Ishikawa (cell line): Measurements from ENCODE around the gene NT5DC1.

Experiments
- CEBPB ChIP-seq: IDR thresholded peaks from 2 replicates; pipeline ENCODE4 v1.6.1; 2012
- CREB1 ChIP-seq: IDR thresholded peaks from 2 replicates; pipeline ENCODE4 v1.6.1; 2012; ENCODE audit warnings: low read depth
- EGR1 ChIP-seq: IDR thresholded peaks from 2 replicates; pipeline ENCODE4 v1.6.1; 2012
- EP300 ChIP-seq: IDR thresholded peaks from 2 replicates; pipeline ENCODE4 v1.6.1; 2012; ENCODE audit warnings: borderline replicate concordance
- FOXM1 ChIP-seq: IDR thresholded peaks from 2 replicates; pipeline ENCODE4 v1.6.1; 2012; ENCODE audit warnings: low read depth, borderline replicate concordance
- MAX ChIP-seq: IDR thresholded peaks from 2 replicates; pipeline ENCODE4 v1.6.1; 2012
- NFIC ChIP-seq: IDR thresholded peaks from 2 replicates; pipeline ENCODE4 v1.6.1; 2012
- RAD21 ChIP-seq: IDR thresholded peaks from 2 replicates; pipeline ENCODE4 v1.6.1; 2012; ENCODE audit warnings: low read depth
- REST ChIP-seq: IDR thresholded peaks from 2 replicates; pipeline ENCODE4 v1.6.1; 2012; ENCODE audit warnings: low read depth, mild to moderate bottlenecking
- TAF1 ChIP-seq: IDR thresholded peaks from 2 replicates; pipeline ENCODE4 v1.6.1; 2012; ENCODE audit warnings: low read depth, mild to moderate bottlenecking
- TCF12 ChIP-seq: IDR thresholded peaks from 2 replicates; pipeline ENCODE4 v1.6.1; 2012; ENCODE audit warnings: low read depth
- TEAD4 ChIP-seq: IDR thresholded peaks from 2 replicates; pipeline ENCODE4 v1.6.1; 2012
- USF1 ChIP-seq: IDR thresholded peaks from 2 replicates; pipeline ENCODE4 v1.6.1; 2012
- YY1 ChIP-seq: IDR thresholded peaks from 2 replicates; pipeline ENCODE4 v1.6.1; 2012; ENCODE audit warnings: low read depth
- ZBTB7A ChIP-seq: IDR thresholded peaks from 2 replicates; pipeline ENCODE4 v1.6.1; 2012; ENCODE audit warnings: low read depth

The NT5DC1 gene

GRCh38 chr6:116238083-116238482 is 137.4 kb downstream of the NT5DC1 start:
- TF ChIP-seq CEBPB (no peak), ZBTB7A (no peak), RAD21 (no peak), TEAD4 (no peak)

GRCh38 chr6:116239256-116239655 is 138.6 kb downstream of the NT5DC1 start:
- TF ChIP-seq ZBTB7A (no peak), TEAD4 (no peak), NFIC (no peak), MAX (no peak), TCF12 (no peak), REST (no peak), USF1 (no peak), RAD21 (no peak), TAF1 (no peak), YY1 (no peak), EGR1 (no peak), CEBPB (no peak), CREB1 (no peak), EP300 (no peak)

GRCh38 chr6:116239856-116240255 is 139.2 kb downstream of the NT5DC1 start:
- no peak for TF ChIP-seq YY1

GRCh38 chr6:116244284-116244683 is 143.6 kb downstream of the NT5DC1 start:
- TF ChIP-seq CREB1, result no peak
- TF ChIP-seq ZBTB7A, result no peak
- TF ChIP-seq FOXM1, result no peak
- no peak for TF ChIP-seq NFIC
- no peak for TF ChIP-seq MAX
- no peak for TF ChIP-seq CEBPB
- TF ChIP-seq TAF1, result no peak
- no peak for TF ChIP-seq EP300
- no peak for TF ChIP-seq EGR1
- TF ChIP-seq YY1, result no peak
- TF ChIP-seq RAD21, result no peak
- no peak for TF ChIP-seq USF1
- TF ChIP-seq TEAD4, result no peak
- TF ChIP-seq REST, result no peak
- TF ChIP-seq TCF12, result no peak

- TF ChIP-seq TCF12, result no peak
- no peak for TF ChIP-seq TEAD4
- no peak for TF ChIP-seq EGR1
- no peak for TF ChIP-seq TAF1
- no peak for TF ChIP-seq REST
- TF ChIP-seq CEBPB, result no peak
- TF ChIP-seq RAD21, result no peak
- no peak for TF ChIP-seq YY1
- TF ChIP-seq MAX, result no peak
- TF ChIP-seq USF1, result no peak
- no peak for TF ChIP-seq NFIC
- no peak for TF ChIP-seq CREB1
- TF ChIP-seq FOXM1, result no peak
- no peak for TF ChIP-seq ZBTB7A
Observed at GRCh38 chr6:116246089-116246488, 145.4 kb downstream of the NT5DC1 start.
